Fibroblast of skin of abdomen (primary cell): ENCODE data around the gene ZNF467.

Source experiments
- DNase-seq: peaks from one replicate; pipeline ENCODE4 v3.0.0-alpha.2; 2013

The ZNF467 gene

DNA sequence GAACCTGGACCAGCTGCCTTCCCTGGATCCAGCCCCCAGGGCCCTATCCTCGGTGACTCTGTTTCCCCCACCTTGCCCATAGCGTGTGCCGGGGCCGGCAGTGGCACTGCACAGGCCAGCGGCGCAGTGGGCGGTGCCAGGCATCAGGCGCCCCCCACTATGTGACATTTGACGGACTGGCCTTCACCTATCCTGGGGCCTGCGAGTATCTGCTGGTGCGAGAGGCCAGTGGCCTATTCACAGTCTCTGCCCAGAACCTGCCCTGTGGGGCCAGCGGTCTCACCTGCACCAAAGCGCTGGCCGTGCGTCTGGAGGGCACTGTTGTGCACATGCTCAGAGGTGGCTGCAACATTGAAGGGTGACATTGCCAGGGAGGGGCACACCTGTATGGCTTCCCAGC lies 12.0 kb upstream of the ZNF467 start:
- DNase-seq, result no peak

GRCh38 chr7:149784251-149784608 lies 10.8 kb upstream of the ZNF467 start:
- no peak for DNase-seq

GRCh38 chr7:149783386-149784250 lies 10.2 kb upstream of the ZNF467 start:
- DNase-seq, result no peak

DNA sequence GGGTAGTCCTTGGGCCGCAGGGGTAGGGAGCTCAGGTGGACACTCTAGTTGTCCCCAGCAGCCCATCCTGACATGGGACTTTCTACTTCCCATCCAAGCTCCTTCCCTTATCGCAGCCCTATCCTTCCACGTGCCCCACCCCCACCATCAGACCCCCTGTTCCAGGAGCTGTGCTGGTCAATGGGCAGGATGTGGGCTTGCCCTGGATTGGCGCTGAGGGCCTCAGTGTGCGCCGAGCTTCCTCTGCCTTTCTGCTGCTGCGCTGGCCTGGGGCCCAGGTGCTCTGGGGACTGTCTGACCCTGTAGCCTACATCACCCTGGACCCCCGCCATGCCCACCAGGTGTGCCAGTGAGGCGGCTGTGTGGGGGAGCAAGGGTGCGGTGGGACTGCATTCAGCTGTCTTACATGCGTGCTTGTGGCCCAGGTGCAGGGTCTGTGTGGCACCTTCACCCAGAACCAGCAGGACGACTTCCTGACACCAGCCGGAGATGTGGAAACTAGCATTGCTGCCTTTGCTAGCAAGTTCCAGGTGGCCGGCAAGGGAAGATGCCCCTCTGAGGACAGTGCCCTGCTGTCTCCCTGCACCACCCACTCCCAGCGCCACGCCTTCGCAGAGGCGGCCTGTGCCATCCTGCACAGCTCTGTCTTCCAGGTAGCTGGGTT lies 9.4 kb upstream of the ZNF467 start:
- DNase-seq, result no peak

DNA sequence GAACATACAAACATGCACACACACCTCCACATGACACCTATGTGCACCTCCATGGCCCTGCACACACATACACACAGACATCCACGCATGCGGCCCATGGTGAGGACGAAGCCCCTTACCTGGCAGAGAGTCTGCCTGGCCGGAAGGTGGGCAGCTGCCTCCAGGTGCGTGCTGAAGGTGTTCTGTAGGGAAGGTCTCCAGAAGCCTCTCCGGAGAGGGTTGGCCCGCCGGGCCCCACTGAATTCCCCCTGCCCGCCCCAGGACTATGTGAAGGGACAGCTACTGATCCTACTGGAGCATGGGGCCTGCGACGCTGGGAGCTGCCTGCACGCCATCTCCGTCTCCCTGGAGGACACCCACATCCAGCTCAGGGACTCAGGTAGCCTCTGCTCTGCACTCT lies 8.5 kb upstream of the ZNF467 start:
- no peak for DNase-seq

GRCh38 chr7:149780636-149781419 lies 7.4 kb upstream of the ZNF467 start:
- no peak for DNase-seq

GRCh38 chr7:149780056-149780455 lies 6.7 kb upstream of the ZNF467 start:
- DNase-seq, result no peak

DNA sequence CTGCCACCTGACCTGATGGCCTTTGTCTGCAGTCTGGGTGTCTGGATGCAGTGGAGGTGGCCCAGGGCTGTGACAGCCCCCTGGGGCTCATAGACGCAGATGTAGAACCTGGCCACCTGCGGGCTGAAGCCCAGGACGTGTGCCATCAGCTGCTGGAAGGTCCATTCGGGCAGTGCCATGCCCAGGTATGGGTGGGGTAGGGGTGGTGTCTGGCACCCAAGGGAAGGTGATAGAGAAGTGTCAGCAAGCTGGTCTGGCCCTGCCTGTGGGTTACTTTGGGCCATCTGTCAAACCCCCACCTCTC lies 6.1 kb upstream of the ZNF467 start:
- no peak for DNase-seq

GRCh38 chr7:149778696-149779501 lies 5.5 kb upstream of the ZNF467 start:
- DNase-seq, result no peak

GRCh38 chr7:149778327-149778637 lies 4.9 kb upstream of the ZNF467 start:
- no peak for DNase-seq

DNA sequence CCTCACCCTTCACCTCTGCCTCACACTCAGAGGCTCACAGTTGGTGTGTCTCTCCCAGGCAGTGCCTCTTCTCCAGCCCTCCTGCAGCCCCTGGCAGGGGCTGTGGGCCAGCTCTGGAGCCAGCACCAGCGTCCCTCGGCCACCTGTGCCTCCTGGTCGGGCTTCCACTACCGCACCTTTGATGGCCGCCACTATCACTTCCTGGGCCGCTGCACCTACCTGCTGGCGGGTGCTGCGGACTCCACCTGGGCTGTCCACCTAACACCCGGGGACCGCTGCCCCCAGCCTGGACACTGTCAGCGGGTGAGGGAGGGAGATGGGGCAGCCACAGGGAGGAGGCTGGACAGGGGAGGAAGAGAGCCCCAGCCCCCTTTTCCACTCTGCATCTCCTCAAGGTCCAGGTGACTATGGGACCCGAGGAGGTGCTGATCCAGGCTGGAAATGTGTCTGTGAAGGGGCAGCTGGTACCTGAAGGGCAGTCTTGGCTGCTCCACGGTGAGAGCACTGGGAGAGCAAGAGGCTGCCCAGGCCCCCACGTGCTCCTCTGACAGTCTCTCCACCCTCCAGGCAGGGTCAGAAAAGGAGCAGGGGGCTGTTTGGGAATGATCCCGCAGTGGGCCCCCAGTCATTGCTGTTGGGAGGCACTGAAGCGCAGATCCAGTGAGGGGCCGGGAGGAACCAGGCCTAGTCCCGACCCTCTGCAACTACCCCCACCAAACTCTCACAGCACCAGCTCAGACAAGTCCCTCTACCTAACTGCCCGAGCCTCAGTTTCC lies 4.4 kb upstream of the ZNF467 start:
- DNase-seq, result no peak

DNA sequence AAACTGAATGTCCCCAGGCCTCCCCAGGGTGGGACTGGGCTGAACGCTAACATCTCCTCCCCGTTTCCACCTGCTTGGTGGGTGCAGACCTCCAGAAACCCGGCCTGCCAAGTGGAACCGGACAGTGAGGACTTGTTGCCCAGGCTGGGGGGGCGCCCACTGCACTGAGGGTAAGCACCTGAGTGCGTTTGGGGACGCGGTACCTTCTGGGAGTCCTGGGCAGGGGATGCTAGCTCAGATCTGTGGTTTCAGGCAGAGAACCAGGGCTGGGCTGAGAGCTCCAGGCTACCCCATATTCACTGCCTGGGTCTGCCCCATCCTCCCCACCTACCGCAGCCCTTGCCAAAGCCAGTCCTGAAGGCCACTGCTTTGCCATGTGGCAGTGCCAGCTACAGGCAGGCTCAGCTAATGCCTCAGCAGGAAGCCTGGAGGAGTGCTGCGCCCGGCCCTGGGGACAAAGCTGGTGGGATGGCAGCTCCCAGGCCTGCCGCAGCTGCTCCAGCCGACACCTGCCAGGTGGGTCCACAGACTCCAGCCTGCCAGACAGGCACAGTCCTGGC lies 3.5 kb upstream of the ZNF467 start:
- DNase-seq, result no peak

GRCh38 chr7:149776289-149776688 lies 2.9 kb upstream of the ZNF467 start:
- DNase-seq, result peak; percentile 23

DNA sequence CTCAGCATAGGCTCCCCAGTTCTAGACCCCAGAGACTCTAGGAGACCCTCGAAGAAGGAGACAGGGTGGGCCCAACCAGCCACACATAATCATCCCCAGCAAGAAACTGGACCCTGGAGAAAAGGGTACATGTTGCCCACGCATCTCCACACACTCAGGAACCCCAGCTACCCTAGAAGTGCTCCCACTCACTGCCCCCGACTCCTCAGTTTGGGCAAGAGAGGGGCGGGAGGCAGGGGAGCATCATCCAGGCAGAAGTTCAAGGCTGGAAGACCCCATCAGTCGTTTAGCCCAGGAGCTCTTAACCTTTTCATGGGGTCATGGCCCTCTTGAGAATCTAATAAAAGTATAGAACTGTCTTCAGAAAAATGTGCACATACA lies 1.8 kb upstream of the ZNF467 start:
- no peak for DNase-seq

DNA sequence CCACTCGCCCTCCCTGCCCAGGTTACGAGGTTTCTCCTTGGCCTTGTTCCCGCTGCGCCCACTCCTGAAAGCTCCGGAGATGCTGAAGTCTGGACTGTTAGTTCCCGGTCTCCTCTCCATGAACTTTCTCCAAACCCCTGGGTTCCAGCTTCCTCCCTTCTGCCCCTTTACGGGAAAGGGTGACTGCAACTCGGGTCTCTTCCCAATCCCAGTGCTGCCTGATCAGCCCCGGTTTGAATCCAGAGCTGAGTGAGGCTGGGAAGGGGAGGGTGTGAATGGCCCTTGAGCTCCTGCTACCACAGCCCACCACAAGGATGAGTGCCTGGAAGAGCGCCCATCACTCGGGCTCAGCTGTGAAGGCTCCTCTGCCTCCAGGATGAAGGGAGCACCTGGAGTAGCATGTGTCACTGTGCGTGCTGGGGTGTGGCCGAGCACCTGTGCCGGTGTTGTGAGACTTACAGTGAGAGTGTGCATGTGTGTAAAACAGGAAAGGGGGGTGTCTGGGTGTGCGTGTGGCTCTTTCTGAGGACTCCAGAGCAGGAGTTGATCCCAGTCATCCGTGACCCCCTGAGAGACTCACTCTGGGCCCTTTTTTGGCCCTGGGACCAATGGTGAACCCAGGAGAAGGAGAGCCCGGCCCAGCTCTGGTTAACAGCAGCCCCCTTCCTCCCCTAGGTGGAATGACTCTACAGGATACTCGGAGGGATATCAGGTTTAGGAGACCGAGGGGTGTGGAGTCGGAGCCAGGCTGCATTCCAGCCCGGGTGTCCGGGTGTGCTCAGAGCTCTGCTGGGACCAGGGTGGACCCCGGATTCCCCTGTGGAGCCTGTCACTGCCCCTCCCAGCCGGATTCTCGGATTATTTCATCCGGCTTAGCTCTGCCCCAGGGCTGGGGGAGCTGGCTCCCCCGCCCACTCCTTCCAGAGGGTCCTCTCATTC lies 1.1 kb upstream of the ZNF467 start:
- peak; percentile 8 for DNase-seq

- no peak for DNase-seq
Observed at GRCh38 chr7:149772956-149773434, 393 bp downstream of the ZNF467 start.

GRCh38 chr7:149772241-149772955 lies 990 bp downstream of the ZNF467 start:
- DNase-seq, result no peak

GRCh38 chr7:149771720-149772240 lies 1.6 kb downstream of the ZNF467 start:
- DNase-seq, result peak; percentile 94
